Suppressor macrophage treated with lipopolysaccharide for 4 hours (primary cell): ENCODE data around the gene GRP.
A peak's percentile ranks its signal among the peaks of the same experiment; 100 is the strongest.
"Not testable (repeated sequence)": the region's sequence is repeated elsewhere in the genome, so short reads cannot be mapped to it uniquely, and the experiment has no call there.

ENCODE experiments used
- DNase-seq: peaks from one replicate; pipeline ENCODE4 v3.0.0-alpha.2; 2020

GRP gene

GRCh38 chr18:59229701-59230443 lies 9.9 kb downstream of the GRP start:
- no peak for DNase-seq

DNA sequence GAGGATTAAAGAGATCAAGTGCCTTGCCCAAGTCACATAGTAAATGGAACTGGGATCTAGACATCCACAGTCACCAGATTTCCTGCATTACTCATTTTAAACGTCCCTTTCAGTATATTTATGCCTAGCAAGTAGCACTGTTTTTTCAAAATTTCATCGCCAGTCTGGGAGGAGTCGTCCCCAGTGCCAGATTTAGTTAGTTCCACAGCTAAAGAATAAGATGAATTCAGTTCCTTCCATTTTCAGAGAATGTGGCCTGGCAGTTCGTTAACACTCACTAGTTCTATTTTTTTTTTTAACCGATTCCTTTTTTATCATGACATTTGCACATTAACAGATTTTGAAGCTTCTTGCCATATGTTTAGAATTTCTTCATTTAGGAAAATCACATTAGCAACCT lies 11.2 kb downstream of the GRP start:
- DNase-seq, result no peak

DNA sequence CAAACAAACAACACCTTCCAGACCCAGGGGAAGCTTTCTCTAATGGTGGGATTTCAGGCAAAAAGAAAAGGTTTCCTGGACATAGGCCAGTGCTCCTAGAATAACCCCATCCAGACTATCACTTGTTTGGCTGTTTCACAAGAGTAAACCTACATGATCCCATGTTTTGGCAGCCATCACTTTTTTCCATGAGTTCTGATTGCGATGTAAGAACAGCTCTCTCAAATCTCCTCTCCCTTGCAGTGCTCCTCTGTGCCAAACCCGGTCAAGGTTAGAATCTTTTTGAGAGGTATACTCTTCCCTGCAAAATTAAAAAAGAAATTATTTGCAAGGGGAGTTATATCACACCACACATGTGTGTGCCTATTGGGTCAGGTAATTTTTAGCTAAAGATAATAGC lies 11.9 kb downstream of the GRP start:
- DNase-seq, result no peak

DNA sequence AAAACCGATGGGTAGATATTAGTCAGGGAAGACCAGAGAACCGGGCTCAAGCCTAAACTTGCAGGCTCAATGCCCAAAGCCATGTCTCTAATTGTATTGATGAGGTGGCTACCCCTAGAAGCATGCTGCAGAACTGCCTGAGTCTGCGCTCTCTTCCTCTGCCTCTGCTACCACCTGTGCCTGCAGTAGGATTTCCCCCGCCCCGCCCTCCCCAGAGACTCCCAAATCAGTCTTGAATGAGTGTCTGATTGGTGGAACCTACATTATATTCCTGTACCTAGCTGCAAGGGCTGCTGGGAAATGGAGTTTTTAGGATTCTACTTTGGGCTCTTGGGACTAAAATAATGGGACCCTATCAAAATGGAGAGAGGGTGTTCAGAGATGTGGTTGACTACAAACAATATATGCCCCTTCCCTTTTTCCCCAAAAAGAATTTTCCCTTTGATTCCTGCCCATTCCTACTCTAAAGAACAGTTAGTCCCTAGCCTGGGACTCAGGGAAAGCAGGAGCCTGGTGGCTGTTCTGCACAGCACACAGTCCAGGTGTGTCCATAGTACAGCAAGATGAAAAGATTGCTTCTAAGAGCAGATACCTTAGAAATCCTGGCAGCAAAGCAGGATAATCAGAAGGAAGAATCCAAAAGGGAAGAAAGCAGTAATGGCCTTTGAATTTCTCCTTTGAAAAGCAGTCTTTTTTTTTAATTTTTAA lies 12.5 kb downstream of the GRP start:
- no peak for DNase-seq

DNA sequence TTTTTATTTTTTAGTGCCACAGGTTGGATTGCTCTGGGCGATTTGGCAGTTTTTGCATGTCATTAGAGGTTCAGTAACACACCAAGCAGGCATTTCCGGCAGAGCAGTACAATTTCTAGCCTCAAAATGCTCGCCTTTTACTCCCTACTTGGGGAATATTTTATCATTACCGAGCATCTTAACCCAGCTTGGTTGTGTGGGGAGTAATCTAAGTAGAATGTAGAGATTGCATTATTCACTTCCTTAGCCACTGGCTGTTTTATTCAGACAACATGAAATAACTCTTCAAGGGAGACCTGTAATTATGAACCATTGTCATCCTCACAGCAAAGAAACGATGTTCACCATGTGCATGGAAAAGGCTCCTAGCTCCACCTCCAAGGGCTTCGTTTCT lies 13.1 kb downstream of the GRP start:
- no peak for DNase-seq

GRCh38 chr18:59238385-59238784 lies 18.4 kb downstream of the GRP start:
- DNase-seq, result no peak

DNA sequence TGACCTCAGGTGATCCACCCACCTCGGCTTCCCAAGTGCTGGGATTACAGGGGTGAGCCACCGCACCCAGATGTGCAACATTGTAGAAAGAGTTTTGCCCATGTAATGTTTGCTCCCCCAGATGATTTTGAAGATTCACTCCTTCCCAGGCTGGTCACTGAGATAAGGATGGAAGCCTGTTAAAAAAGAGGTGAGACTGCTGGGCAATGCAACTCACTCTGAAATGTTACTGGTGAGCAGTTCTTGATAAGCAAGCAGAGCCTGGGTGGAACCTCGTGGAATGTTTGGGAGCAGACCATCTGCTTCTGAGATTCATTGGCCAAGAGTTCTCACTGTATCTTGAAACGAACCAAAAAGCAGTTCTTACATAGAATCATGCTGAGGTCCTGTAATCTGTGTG lies 19.7 kb downstream of the GRP start:
- DNase-seq, result no peak

DNA sequence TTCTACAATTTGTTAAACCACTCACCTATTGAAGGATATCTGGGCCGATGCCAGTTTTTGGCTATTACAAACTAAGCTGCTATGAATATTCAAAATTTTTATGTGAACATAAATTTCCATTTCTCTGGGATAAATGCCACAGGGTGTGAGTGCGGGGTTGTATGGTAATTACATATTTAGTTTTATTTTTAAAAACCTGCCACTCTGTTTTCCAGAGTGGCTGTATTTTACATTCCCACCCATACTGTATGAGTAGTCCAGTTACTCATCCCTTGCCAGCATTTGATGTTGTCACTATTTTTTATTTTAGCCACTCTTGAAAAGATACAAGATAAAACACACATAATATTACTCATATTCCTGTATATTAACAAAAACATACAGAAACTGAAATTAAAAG lies 22.9 kb downstream of the GRP start:
- no peak for DNase-seq

DNA sequence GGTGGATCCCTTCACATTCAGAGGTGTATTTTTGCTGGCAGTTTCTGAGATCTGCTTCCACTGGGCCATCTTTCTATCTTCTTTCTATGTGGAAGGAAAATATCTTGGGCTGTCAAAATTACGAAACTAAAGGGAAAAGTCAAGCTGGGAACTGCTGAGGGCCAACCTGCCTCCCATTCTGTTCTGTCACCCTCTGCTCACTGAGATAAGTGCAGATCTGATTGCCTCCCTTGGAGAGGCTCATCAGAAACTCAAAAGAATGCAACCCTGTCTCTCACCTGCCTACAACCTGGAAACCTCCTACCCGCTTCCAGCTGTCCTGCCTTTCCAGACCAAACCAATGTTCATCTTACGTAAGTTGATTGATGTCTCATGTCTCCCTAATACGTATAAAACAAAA lies 26.8 kb downstream of the GRP start:
- DNase-seq, result no peak

DNA sequence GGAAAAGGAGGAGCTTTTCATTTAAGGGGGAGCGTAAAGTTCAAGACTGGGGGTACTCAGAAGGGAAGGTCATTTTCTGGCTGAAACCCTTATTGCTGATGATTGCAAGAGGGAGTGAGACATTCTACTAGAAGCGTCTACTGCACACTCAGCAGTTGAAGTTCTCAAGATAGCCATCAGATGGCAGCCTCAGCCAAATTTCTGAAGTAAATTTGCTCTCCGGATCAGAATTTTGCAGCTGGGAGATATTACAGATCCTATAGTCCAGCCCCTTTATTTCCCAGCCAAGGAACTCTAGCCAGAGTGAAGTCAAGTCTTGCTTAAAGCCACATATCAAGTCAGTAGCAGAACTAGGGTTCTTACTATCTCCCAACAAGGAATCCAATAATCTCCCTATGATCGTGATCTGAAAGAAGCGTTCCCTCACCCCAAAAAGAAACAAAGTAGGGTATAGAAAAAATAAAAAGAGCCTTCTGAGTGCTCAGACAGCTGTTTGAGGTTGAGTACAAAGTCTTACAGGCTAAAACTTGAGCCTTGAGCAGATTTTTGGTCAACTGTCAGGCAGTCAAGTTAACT lies 29.3 kb downstream of the GRP start:
- peak; percentile 55 for DNase-seq

DNA sequence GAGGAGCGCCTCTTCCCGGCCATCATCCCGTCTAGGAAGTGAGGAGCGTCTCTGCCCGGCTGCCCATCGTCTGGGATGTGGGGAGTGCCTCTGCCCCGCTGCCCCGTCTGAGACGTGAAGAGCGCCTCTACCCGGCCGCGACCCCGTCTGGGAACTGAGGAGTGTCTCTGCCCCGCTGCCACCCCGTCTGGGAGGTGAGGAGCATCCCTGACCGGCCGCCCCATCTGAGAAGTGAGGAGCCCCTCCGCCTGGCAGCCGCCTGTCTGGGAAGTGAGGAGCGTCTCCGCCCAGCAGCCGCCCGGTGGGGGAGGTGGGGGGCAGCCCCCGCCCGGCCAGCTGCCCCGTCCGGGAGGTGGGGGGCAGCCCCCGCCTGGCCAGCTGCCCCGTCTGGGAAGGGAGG lies 35.5 kb downstream of the GRP start:
- not testable (repeated sequence) for DNase-seq

GRCh38 chr18:59261842-59262241 lies 41.9 kb downstream of the GRP start:
- DNase-seq, result not testable (repeated sequence)

GRCh38 chr18:59262243-59262642 lies 42.3 kb downstream of the GRP start:
- not testable (repeated sequence) for DNase-seq

DNA sequence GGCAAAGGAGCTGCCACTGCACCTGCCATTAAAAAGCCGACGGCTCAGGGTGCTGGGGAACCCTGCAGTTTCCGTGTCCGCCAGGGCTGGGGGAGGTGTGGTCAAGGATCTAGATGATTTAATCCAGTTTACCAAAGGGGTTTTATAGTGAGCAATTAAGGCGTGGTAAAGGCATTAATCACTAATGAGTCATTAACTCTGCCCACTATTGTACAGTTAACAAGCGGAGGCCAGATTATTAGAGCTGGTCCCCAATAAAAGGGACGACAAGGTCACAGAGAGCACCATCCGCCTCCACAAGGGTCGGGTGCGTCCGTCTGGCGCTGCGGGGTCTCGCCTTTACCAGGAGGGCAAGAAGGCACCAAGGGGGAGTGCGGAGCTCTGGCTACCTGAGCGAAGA lies 43.7 kb downstream of the GRP start:
- DNase-seq, result no peak

DNA sequence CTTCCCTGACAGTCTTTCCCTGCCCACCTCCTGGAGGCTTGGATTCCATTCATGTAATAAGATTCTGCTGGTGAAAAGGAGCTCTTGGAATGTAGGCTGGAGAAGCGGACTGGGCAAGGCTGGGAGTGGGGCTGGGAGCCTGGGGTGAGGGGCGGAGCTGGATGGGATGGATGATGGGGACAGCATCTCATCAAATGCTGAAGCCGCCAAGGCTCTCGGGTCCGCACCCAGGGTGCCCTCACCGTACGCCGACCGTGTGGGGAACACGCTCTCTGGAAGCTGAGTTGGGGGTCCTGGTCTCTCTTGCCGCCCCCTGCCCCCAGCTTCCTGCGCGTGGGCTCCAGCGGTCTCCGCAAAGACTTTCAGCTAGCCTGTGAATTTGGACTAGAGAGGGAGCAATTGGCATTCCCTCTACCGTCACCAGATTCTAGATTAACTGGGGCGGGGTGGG lies 44.2 kb downstream of the GRP start:
- no peak for DNase-seq

GRCh38 chr18:59264651-59265245 lies 44.8 kb downstream of the GRP start:
- DNase-seq, result no peak

GRCh38 chr18:59265246-59265973 lies 45.5 kb downstream of the GRP start:
- DNase-seq, result peak; percentile 14

GRCh38 chr18:59265974-59266369 lies 46.0 kb downstream of the GRP start:
- no peak for DNase-seq

- DNase-seq, result no peak
Measured at GRCh38 chr18:59266459-59266858, 46.5 kb downstream of the GRP start.

GRCh38 chr18:59266886-59267502 lies 47.0 kb downstream of the GRP start:
- DNase-seq, result no peak

DNA sequence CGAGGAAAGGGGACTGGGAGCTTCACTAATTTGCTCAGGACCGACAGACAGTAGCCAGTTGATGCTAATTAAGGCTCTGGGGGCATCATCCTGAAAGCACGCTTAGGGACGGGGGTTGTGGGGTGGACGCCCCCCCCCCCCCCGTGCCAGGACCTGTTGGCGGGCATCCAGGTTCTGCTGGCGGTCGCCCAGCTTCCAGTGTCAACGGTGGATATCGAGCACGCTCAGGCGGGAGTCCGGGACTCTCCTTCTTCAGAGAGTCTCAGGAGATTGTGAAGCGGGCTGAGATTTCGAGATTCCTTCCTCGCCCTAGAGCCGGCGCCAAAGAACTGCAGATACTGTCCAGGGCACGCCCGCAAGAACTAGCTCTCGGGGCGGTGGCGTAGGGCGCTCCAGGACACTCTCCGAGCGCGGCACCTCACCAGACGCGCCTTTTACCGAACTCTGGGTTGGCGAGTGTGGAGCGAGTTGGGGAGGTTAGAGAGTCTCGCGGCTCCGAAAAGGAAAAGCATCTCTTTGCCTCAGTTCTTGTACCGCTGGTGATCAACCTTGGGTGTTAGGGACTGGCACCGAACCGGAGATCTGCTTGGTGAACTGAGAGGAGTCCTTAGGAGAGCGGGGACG lies 47.7 kb downstream of the GRP start:
- no peak for DNase-seq

- no peak for DNase-seq
Measured at GRCh38 chr18:59268127-59268720, 48.3 kb downstream of the GRP start.
